Calu3 (cell line): ENCODE measurements around the gene NACA2. TPM values are rescaled to one million over a fixed set of nuclear protein-coding genes. Genes with fewer than 3 reads are reported as not detected.

ENCODE experiments used
- BruUV-seq: library from RNA; stranded (reverse); fragments of 400-500 nt; replicated peaks from 2 replicates; lab custom pipeline; 2021; lab: Mats Ljungman, UMichigan
- CTCF ChIA-PET: fragments of 300-600 bp; sonication (Branson Sonifier 250); formaldehyde crosslinking; loops from one replicate; lab custom pipeline; 2022; ENCODE audit warnings: antibody characterized with exemption; lab: Charles Lee
- DNase-seq: peaks from one replicate; pipeline ENCODE4 v3.0.0; 2022
- H3K27ac Mint-ChIP-seq: one replicate; pipeline ENCODE4 v1.8.0; 2022; ENCODE audit warnings: mixed read lengths; ENCODE audit not compliant: unreplicated experiment
- H3K27me3 Mint-ChIP-seq: one replicate; pipeline ENCODE4 v1.8.0; 2022; ENCODE audit warnings: mixed read lengths; ENCODE audit not compliant: unreplicated experiment
- H3K36me3 Mint-ChIP-seq: one replicate; pipeline ENCODE4 v1.8.0; 2022; ENCODE audit warnings: mild to moderate bottlenecking, moderate library complexity, mixed read lengths; ENCODE audit not compliant: insufficient read depth, unreplicated experiment
- H3K4me1 Mint-ChIP-seq: one replicate; pipeline ENCODE4 v1.8.0; 2022; ENCODE audit warnings: mild to moderate bottlenecking, low read depth, mixed read lengths; ENCODE audit not compliant: unreplicated experiment
- H3K4me3 Mint-ChIP-seq: one replicate; pipeline ENCODE4 v1.8.0; 2022; ENCODE audit warnings: mild to moderate bottlenecking, low read depth, moderate library complexity, mixed read lengths; ENCODE audit not compliant: unreplicated experiment
- H3K9me3 Mint-ChIP-seq: one replicate; pipeline ENCODE4 v1.8.0; 2022; ENCODE audit warnings: low read depth, mixed read lengths; ENCODE audit not compliant: unreplicated experiment
- CTCF ChIP-seq: fragments of 200-600 bp; IDR thresholded peaks from one replicate; pipeline ENCODE4 v1.8.0; 2022; ENCODE audit warnings: antibody characterized with exemption; ENCODE audit not compliant: unreplicated experiment
- intact Hi-C: fragments of 100-400 bp; cut with micrococcal nuclease; formaldehyde crosslinking; loops from one replicate; pipeline ENCODE4 v1.10.0; 2022; ENCODE audit not compliant: unreplicated experiment
- total RNA-seq: library from RNA; stranded (reverse); gene quantifications from 2 replicates; pipeline ENCODE4 v1.2.3, GENCODE V29; 2022

Gene NACA2
- total RNA-seq, 1 experiment from 2014 or later, result not detected

DNA sequence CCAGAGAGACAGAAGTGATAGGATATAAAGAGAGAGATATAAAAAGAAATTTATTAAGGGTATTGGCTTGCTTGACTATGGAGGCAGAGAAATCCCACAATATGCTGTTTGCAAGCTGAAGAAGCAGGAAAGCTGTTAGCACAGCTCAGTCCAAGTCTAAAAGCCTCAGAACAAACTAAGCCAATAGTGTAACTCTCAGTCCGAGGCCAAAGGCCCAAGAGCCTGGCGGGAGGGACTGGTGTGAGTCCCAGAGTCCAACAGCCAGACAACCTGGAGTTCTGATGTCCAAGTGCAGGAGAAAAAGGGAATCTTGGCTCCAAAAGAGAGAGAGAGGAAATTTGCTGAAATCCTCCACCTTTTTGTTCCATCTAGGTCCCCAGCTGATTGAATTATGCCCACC is 30.3 kb upstream of the NACA2 start:
- CTCF ChIA-PET, result no interaction called here

GRCh38 chr17:61619953-61620352 is 28.9 kb upstream of the NACA2 start:
- Mint-ChIP-seq H3K27me3 (no peaks in the 10 kb centered on the region), H3K36me3 (no peaks in the 10 kb centered on the region), H3K4me1 (no peaks in the 10 kb centered on the region), H3K4me3 (no peak overlapping the region), H3K27ac (no peak overlapping the region), H3K9me3 (peaks cover 4% of the 10 kb centered on the region)
- intact Hi-C loops, result no loop called here
- BruUV-seq, result no TSS peak
- no peak for TF ChIP-seq CTCF
- no peak for DNase-seq
- CTCF ChIA-PET, result no interaction called here

More for the DNA sequence above, 30.3 kb upstream of the NACA2 start:
- Mint-ChIP-seq H3K4me1 (no peaks in the 10 kb centered on the region), H3K9me3 (peaks cover 4% of the 10 kb centered on the region), H3K27ac (no peak overlapping the region), H3K36me3 (no peaks in the 10 kb centered on the region), H3K27me3 (no peaks in the 10 kb centered on the region), H3K4me3 (no peak overlapping the region)
- DNase-seq, result no peak
- no peak for TF ChIP-seq CTCF
- BruUV-seq, result no TSS peak
- intact Hi-C loops, result no loop called here

GRCh38 chr17:61619493-61619892 is 28.5 kb upstream of the NACA2 start:
- no peaks in the 10 kb centered on the region for H3K36me3 Mint-ChIP-seq
- CTCF ChIA-PET, result no interaction called here
- no peaks in the 10 kb centered on the region for H3K4me1 Mint-ChIP-seq
- BruUV-seq, result no TSS peak
- intact Hi-C loops, result no loop called here
- no peak overlapping the region for H3K27ac Mint-ChIP-seq
- H3K4me3 Mint-ChIP-seq, result no peak overlapping the region
- DNase-seq, result no peak
- no peaks in the 10 kb centered on the region for H3K27me3 Mint-ChIP-seq
- peaks cover 4% of the 10 kb centered on the region for H3K9me3 Mint-ChIP-seq
- no peak for TF ChIP-seq CTCF

DNA sequence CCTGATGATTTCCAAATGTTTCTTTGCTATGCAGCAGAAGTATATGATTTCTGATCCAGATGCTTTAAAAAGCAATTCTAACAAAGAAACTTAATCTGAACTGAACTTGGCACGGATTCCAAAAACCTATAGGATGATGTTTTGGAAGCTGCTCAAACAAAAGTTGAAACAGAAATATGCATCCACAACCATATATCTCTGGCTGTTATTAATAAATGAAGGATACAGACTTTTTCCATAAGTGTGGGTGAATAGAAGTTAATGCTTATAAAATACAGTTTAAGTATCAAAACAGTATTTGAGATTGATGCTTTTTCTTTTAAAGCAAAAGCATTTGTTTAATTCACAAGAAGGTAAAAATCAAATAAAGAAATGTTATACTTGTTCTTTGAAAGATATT is 27.9 kb upstream of the NACA2 start:
- intact Hi-C loops, result no loop called here
- Mint-ChIP-seq H3K36me3 (no peaks in the 10 kb centered on the region), H3K4me3 (no peak overlapping the region), H3K4me1 (no peaks in the 10 kb centered on the region), H3K27me3 (no peaks in the 10 kb centered on the region), H3K9me3 (peaks cover 4% of the 10 kb centered on the region), H3K27ac (no peak overlapping the region)
- no peak for DNase-seq
- CTCF ChIA-PET, result no interaction called here
- TF ChIP-seq CTCF, result no peak
- BruUV-seq, result no TSS peak
